Measurements from ENCODE around the gene CDH23. TPM values are rescaled to one million over a fixed set of nuclear protein-coding genes. Genes with fewer than 3 reads are reported as not detected.

The CDH23 gene
- total and polyA plus RNA-seq, 10 of the 15 experiments (the other 5 are each of a cell fraction or from before 2014, with no cell fraction given): 0.09 to 0.40 (median 0.15) TPM; not detected in 1

DNA sequence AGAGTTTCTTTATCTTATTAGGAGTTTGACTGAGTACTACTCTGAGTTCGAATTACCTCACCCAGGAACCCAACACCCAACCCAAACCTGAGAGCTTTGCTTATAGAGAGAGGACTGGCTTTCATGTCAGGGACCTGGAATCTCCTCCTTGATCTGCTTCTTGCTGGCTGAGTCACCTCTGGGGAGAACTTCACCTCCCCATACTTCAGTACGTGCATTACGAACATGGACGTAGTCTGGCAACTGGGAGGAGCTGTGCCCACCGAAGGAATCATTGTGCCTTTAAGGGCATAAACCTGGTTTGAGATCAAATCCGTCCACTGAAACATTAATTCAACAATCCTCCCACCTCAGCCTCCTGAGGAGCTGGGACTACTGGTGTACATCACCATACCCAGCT is 466.5 kb downstream of the CDH23 start:
- Histone ChIP-seq H3K4me1 (ENCODE audit: control insufficient read depth, insufficient read depth, low read length) (peaks cover 23% of the 10 kb centered on the region), H3K4me3 (no peak overlapping the region), H4K20me1 (ENCODE audit: control insufficient read depth, insufficient read depth) (no peaks in the 10 kb centered on the region), H3K79me2 (ENCODE audit: control insufficient read depth, insufficient read depth, low read length) (no peaks in the 10 kb centered on the region), H3K27ac (ENCODE audit: control insufficient read depth, insufficient read depth) (no peak overlapping the region), H3K27me3 (replicated peaks in 1 of 2; ENCODE audit: control insufficient read depth in 2 of 2, insufficient read depth in 2 of 2, low read length in 1 of 2) (no peaks in the 10 kb centered on the region), H3K4me2 (ENCODE audit: control insufficient read depth, insufficient read depth) (no peak overlapping the region), H3K9me3 (replicated peaks; ENCODE audit: control insufficient read depth, insufficient read depth, low read length) (no peaks in the 10 kb centered on the region), H2AFZ (ENCODE audit: control insufficient read depth, low read depth, low read length) (no peak overlapping the region), H3K9ac (ENCODE audit: control insufficient read depth, insufficient read depth, low read length) (no peak overlapping the region), H3K36me3 (ENCODE audit: control insufficient read depth in 2 of 2, insufficient read depth in 2 of 2, low read length in 1 of 2) (no peaks in the 10 kb centered on the region)
- CTCF ChIA-PET: no interaction called here
- DNase-seq (ENCODE audit: low read depth, low spot score): no peak
- RAD21 ChIA-PET (ENCODE audit: unreplicated experiment): no interaction called here
- in situ Hi-C loops (cut with MboI) (no loop called here), intact Hi-C loops (cut with micrococcal nuclease; ENCODE audit: unreplicated experiment) (no loop called here)
- FAIRE-seq: no peak
- no peak for ATAC-seq
- WGBS (ENCODE audit: insufficient coverage, insufficient replicate concordance, low lambda C conversion rate, missing lambda C conversion rate): 87% methylated on average over 6 of the region's 6 CpGs
- POLR2A ChIA-PET: interaction anchor here (0.6 kb wide), 1 partner anchor 53 kb away, joined by 4 read pairs; no protein-coding TSS in a partner anchor
- TF ChIP-seq, protein P1, sequence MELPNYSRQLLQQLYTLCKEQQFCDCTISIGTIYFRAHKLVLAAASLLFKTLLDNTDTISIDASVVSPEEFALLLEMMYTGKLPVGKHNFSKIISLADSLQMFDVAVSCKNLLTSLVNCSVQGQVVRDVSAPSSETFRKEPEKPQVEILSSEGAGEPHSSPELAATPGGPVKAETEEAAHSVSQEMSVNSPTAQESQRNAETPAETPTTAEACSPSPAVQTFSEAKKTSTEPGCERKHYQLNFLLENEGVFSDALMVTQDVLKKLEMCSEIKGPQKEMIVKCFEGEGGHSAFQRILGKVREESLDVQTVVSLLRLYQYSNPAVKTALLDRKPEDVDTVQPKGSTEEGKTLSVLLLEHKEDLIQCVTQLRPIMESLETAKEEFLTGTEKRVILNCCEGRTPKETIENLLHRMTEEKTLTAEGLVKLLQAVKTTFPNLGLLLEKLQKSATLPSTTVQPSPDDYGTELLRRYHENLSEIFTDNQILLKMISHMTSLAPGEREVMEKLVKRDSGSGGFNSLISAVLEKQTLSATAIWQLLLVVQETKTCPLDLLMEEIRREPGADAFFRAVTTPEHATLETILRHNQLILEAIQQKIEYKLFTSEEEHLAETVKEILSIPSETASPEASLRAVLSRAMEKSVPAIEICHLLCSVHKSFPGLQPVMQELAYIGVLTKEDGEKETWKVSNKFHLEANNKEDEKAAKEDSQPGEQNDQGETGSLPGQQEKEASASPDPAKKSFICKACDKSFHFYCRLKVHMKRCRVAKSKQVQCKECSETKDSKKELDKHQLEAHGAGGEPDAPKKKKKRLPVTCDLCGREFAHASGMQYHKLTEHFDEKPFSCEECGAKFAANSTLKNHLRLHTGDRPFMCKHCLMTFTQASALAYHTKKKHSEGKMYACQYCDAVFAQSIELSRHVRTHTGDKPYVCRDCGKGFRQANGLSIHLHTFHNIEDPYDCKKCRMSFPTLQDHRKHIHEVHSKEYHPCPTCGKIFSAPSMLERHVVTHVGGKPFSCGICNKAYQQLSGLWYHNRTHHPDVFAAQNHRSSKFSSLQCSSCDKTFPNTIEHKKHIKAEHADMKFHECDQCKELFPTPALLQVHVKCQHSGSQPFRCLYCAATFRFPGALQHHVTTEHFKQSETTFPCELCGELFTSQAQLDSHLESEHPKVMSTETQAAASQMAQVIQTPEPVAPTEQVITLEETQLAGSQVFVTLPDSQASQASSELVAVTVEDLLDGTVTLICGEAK (IDR thresholded peaks at IDR 0.05; ENCODE audit: borderline replicate concordance): no peak
- TF ChIP-seq, protein P2, sequence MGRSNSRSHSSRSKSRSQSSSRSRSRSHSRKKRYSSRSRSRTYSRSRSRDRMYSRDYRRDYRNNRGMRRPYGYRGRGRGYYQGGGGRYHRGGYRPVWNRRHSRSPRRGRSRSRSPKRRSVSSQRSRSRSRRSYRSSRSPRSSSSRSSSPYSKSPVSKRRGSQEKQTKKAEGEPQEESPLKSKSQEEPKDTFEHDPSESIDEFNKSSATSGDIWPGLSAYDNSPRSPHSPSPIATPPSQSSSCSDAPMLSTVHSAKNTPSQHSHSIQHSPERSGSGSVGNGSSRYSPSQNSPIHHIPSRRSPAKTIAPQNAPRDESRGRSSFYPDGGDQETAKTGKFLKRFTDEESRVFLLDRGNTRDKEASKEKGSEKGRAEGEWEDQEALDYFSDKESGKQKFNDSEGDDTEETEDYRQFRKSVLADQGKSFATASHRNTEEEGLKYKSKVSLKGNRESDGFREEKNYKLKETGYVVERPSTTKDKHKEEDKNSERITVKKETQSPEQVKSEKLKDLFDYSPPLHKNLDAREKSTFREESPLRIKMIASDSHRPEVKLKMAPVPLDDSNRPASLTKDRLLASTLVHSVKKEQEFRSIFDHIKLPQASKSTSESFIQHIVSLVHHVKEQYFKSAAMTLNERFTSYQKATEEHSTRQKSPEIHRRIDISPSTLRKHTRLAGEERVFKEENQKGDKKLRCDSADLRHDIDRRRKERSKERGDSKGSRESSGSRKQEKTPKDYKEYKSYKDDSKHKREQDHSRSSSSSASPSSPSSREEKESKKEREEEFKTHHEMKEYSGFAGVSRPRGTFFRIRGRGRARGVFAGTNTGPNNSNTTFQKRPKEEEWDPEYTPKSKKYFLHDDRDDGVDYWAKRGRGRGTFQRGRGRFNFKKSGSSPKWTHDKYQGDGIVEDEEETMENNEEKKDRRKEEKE (IDR thresholded peaks at IDR 0.05): no peak
- TF ChIP-seq, protein P3, sequence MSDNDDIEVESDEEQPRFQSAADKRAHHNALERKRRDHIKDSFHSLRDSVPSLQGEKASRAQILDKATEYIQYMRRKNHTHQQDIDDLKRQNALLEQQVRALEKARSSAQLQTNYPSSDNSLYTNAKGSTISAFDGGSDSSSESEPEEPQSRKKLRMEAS (IDR thresholded peaks at IDR 0.05; ENCODE audit: low read depth, low read length): no peak
- TF ChIP-seq ETV6 (conservative IDR thresholded peaks at IDR 0.05 in 1 of 2, IDR thresholded peaks at IDR 0.05 in 1 of 2; ENCODE audit: borderline replicate concordance in 1 of 2, low read depth in 1 of 2): no peak
- TF ChIP-seq, protein P4, sequence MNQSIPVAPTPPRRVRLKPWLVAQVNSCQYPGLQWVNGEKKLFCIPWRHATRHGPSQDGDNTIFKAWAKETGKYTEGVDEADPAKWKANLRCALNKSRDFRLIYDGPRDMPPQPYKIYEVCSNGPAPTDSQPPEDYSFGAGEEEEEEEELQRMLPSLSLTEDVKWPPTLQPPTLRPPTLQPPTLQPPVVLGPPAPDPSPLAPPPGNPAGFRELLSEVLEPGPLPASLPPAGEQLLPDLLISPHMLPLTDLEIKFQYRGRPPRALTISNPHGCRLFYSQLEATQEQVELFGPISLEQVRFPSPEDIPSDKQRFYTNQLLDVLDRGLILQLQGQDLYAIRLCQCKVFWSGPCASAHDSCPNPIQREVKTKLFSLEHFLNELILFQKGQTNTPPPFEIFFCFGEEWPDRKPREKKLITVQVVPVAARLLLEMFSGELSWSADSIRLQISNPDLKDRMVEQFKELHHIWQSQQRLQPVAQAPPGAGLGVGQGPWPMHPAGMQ (IDR thresholded peaks at IDR 0.05; ENCODE audit: borderline replicate concordance): no peak
- no peak for TF ChIP-seq PAX5 (IDR thresholded peaks at IDR 0.05; ENCODE audit: borderline replicate concordance, low read depth, low read length)
- TF ChIP-seq BCL11A (IDR thresholded peaks at IDR 0.05; ENCODE audit: low read depth, low read length): no peak
- no peak for TF ChIP-seq CREB1 (IDR thresholded peaks at IDR 0.05; ENCODE audit: low read depth)
- no peak for TF ChIP-seq CBX5 (IDR thresholded peaks at IDR 0.05; ENCODE audit: low read depth)
- TF ChIP-seq STAT3 (IDR thresholded peaks at IDR 0.05; ENCODE audit: low read depth, low read length): no peak
- TF ChIP-seq FOXM1 (IDR thresholded peaks at IDR 0.05; ENCODE audit: low read depth, low read length): no peak
- TF ChIP-seq BHLHE40 (IDR thresholded peaks at IDR 0.05; ENCODE audit: borderline replicate concordance in 1 of 2, low read depth in 2 of 2, low read length in 1 of 2): no peak
- TF ChIP-seq ATF7 (IDR thresholded peaks at IDR 0.05; ENCODE audit: low read depth): no peak
- SMC1A ChIA-PET (ENCODE audit: uncharacterized antibody, unreplicated experiment): no interaction called here
- BruUV-seq (replicated peaks): no TSS peak

Measured in GM12878 (cell line).